ENCODE data around the gene UGCG.
A peak's percentile ranks its signal among the peaks of the same experiment; 100 is the strongest.
"Not testable (repeated sequence)": the region's sequence is repeated elsewhere in the genome, so short reads cannot be mapped to it uniquely, and the experiment has no call there.

Gene UGCG

DNA sequence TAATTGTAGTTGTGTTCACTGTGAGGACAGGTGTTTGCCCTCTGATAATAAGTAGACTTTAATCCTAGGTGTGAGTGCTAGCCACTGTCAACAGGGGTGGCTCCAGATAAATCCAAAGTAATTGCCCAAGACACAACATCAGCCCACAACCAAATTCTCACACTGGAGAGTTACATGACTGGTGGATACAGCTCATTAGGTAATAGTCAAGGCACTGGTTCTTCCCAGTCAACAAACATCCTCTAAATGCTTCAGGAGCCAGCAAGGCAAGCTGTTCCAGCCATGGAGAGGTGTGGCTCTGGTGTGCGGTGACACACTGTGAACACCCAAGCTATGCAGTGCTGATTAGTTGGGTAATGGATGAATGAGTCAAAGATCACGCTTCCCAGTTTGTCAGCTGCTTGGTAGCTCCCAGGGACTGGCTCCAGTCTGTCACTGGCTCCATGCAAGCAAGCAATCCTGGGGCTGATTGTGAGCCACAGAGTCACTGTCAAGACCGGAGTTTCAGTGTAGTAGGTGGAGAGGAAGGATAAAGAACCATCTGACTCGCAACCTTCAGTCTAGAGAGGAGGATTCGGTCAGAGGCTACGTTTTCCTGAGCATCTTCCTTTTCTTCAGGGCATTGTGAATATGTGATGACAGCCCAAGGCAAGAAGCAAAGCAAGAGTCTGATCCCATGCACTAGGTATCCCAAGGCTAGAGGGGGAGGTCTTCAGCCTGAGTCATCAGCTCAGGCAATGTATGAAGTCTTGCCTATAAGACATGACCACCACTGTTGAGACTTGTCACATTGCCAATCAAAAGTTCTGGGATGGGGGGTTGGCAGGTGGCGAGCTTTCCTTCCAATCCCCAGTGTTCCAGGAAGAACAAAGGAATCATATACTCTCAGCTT, 63.1 kb downstream of the UGCG start:
- H3K27ac Mint-ChIP-seq = no peak overlapping the region
- H3K4me1 Mint-ChIP-seq = peaks cover 26% of the 10 kb centered on the region
- no peaks in the 10 kb centered on the region for H3K36me3 Mint-ChIP-seq
- H3K9me3 Mint-ChIP-seq = no peaks in the 10 kb centered on the region
- H3K27me3 Mint-ChIP-seq = no peaks in the 10 kb centered on the region
- no peak overlapping the region for H3K4me3 Mint-ChIP-seq
- no peak for ATAC-seq (ENCODE audit: low read depth)
- DNase-seq (ENCODE audit: low spot score in 2 of 2) = no peak

DNA sequence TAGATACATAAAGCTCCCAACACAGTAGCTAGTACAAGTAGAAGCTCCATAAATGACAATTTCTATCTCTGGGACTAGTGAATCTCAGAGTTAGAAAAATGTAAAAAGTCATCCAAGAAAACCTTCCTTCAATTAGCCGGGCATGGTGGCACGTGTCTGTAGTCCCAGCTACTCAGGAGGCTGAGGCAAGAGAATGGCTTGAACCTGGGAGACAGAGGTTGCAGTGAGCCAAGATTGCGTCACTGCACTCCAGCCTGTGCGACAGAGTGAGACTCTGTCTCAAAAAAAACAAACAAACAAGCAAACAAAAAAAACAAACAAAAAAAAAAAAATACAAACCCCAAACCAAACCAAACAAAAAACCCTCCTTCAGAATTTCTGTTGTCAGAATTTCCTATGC, 63.9 kb downstream of the UGCG start:
- H3K4me3 Mint-ChIP-seq; H3K9me3 Mint-ChIP-seq; H3K27me3 Mint-ChIP-seq; H3K36me3 Mint-ChIP-seq; ATAC-seq (ENCODE audit: low read depth); H3K27ac Mint-ChIP-seq; DNase-seq (ENCODE audit: low spot score in 2 of 2): not testable (repeated sequence)
- peaks cover 30% of the 10 kb centered on the region for H3K4me1 Mint-ChIP-seq

GRCh38 chr9:111961009-111961408, 64.4 kb downstream of the UGCG start:
- no peaks in the 10 kb centered on the region for H3K36me3 Mint-ChIP-seq
- no peaks in the 10 kb centered on the region for H3K9me3 Mint-ChIP-seq
- no peaks in the 10 kb centered on the region for H3K27me3 Mint-ChIP-seq
- DNase-seq (ENCODE audit: low spot score in 2 of 2) (no peak), ATAC-seq (ENCODE audit: low read depth) (no peak)
- no peak overlapping the region for H3K4me3 Mint-ChIP-seq
- no peak overlapping the region for H3K27ac Mint-ChIP-seq
- peaks cover 27% of the 10 kb centered on the region for H3K4me1 Mint-ChIP-seq

- peak; percentile 69 for ATAC-seq (ENCODE audit: low read depth)
- no peak for DNase-seq (ENCODE audit: low spot score in 2 of 2)
These were observed 65.0 kb downstream of the UGCG start for GRCh38 chr9:111961575-111961974.

GRCh38 chr9:111962021-111962420, 65.4 kb downstream of the UGCG start:
- H3K36me3 Mint-ChIP-seq = no peaks in the 10 kb centered on the region

More at GRCh38 chr9:111961575-111961974, 65.0 kb downstream of the UGCG start:
- H3K27ac Mint-ChIP-seq = no peak overlapping the region
- H3K9me3 Mint-ChIP-seq = no peaks in the 10 kb centered on the region
- H3K4me1 Mint-ChIP-seq = peaks cover 24% of the 10 kb centered on the region
- H3K27me3 Mint-ChIP-seq = no peaks in the 10 kb centered on the region
- H3K36me3 Mint-ChIP-seq = no peaks in the 10 kb centered on the region
- no peak overlapping the region for H3K4me3 Mint-ChIP-seq

DNA sequence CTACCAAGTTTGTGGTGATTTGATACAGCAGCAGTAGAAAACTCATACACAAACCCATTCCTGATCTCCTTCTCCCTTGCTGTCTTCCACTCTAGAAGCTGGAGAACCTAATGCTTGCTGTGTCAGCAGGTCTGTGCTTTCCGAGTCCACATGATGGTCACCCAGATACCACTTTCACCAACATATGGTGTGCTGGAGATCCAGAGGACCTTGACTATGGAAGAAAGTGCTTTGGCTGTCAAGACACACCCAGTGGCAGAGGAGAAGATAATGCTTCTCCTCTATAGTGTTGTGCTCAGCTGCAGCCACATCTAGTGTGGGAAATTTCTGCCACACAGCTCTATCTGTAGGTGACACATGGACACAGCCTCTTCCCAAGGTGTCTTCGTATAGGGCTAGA, 67.4 kb downstream of the UGCG start:
- H3K9me3 Mint-ChIP-seq = no peaks in the 10 kb centered on the region
- H3K4me1 Mint-ChIP-seq = peaks cover 14% of the 10 kb centered on the region
- no peak overlapping the region for H3K27ac Mint-ChIP-seq
- no peak for ATAC-seq (ENCODE audit: low read depth)
- no peaks in the 10 kb centered on the region for H3K27me3 Mint-ChIP-seq
- no peak overlapping the region for H3K4me3 Mint-ChIP-seq
- no peaks in the 10 kb centered on the region for H3K36me3 Mint-ChIP-seq
- no peak for DNase-seq (ENCODE audit: low spot score in 2 of 2)

More at GRCh38 chr9:111962021-111962420, 65.4 kb downstream of the UGCG start:
- H3K4me1 Mint-ChIP-seq = peaks cover 24% of the 10 kb centered on the region
- DNase-seq (ENCODE audit: low spot score in 2 of 2) = no peak
- no peak overlapping the region for H3K27ac Mint-ChIP-seq
- H3K27me3 Mint-ChIP-seq = no peaks in the 10 kb centered on the region
- H3K9me3 Mint-ChIP-seq = no peaks in the 10 kb centered on the region
- no peak for ATAC-seq (ENCODE audit: low read depth)
- no peak overlapping the region for H3K4me3 Mint-ChIP-seq

- H3K4me1 Mint-ChIP-seq = peaks cover 11% of the 10 kb centered on the region
- ATAC-seq (ENCODE audit: low read depth) (no peak), DNase-seq (ENCODE audit: low spot score in 2 of 2) (no peak)
- no peaks in the 10 kb centered on the region for H3K36me3 Mint-ChIP-seq
- H3K9me3 Mint-ChIP-seq = no peaks in the 10 kb centered on the region
- H3K27me3 Mint-ChIP-seq = no peaks in the 10 kb centered on the region
- H3K27ac Mint-ChIP-seq = peak overlapping the region; percentile 10
- no peak overlapping the region for H3K4me3 Mint-ChIP-seq
These were observed 69.0 kb downstream of the UGCG start for GRCh38 chr9:111965566-111966019.

DNA sequence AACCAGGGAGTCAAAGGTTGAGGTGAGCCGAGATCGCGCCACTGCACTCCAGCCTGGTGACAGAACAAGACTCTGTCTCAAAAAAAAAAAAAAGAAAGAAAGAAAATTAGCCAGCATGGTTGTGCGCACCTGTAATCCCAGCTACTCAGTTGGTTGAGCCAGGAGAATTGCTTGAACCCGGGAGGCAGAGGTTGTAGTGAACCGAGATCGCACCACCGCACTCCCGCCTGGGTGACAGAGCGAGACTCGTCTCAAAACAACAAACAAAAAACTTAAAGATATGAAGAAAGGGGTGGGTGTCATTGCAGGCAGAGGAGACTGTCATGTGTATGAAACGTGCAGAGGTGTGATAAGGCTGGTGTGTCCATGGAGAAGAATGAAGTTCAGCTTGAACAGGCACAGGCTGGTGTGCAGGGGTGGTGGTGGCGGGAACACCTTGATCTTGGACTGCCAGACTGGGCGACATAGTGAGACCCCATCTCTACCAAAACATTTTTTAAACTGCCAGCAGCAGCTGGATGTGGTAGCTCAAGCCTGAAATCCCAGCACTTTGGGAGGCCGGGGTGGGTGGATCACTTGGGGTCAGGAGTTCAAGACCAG, 69.6 kb downstream of the UGCG start:
- no peaks in the 10 kb centered on the region for H3K36me3 Mint-ChIP-seq
- no peaks in the 10 kb centered on the region for H3K27me3 Mint-ChIP-seq
- H3K4me1 Mint-ChIP-seq = peaks cover 9% of the 10 kb centered on the region
- H3K27ac Mint-ChIP-seq = no peak overlapping the region
- no peaks in the 10 kb centered on the region for H3K9me3 Mint-ChIP-seq
- ATAC-seq (ENCODE audit: low read depth) = no peak
- DNase-seq (ENCODE audit: low spot score in 2 of 2) = no peak
- no peak overlapping the region for H3K4me3 Mint-ChIP-seq

DNA sequence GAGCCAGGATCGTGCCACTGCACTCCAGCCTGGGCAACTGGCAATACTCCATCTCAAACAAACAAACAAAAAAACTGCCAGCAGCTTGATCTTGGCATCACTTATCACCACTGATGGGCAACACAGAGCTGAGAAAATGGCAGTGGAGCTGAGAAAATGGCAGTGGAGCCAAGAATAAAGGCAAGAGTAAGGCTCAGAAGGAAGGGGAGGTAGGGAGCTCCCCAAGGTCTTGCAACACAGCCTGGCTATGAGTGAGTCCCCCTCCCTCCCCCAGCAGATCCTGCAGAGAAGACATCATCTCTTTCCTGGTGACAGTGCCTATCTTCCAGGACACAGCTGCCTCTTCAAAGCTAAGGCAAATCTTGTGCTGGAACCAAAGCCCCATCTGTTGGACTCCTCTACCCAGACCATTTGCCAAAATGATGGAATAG, 70.3 kb downstream of the UGCG start:
- Mint-ChIP-seq H3K27ac (no peak overlapping the region), H3K36me3 (no peaks in the 10 kb centered on the region), H3K9me3 (no peaks in the 10 kb centered on the region), H3K27me3 (no peaks in the 10 kb centered on the region), H3K4me3 (no peak overlapping the region), H3K4me1 (peaks cover 7% of the 10 kb centered on the region)
- ATAC-seq (ENCODE audit: low read depth) (no peak), DNase-seq (ENCODE audit: low spot score in 2 of 2) (no peak)

DNA sequence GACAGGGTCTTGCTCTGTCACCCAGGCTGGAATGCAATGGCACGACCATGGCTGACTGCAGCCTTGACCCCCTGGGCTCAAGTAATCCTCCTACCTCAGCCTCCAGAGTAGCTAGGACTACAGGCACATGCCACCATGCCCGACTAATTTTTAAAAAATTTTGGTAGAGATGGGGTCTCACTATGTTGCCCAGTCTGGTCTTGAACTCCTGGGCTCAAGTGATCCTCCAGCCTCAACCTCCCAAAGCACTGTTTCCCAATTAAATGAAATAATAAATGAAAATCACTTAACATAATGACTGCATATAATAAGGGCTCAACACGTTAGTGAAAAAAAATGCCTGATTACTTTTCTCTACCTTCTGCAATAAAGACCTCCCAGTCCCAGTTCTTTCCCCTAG, 71.0 kb downstream of the UGCG start:
- DNase-seq (ENCODE audit: low spot score in 2 of 2) (no peak), ATAC-seq (ENCODE audit: low read depth) (no peak)
- Mint-ChIP-seq H3K27me3 (no peaks in the 10 kb centered on the region), H3K36me3 (no peaks in the 10 kb centered on the region), H3K4me1 (peaks cover 7% of the 10 kb centered on the region), H3K9me3 (no peaks in the 10 kb centered on the region), H3K27ac (no peak overlapping the region), H3K4me3 (no peak overlapping the region)

DNA sequence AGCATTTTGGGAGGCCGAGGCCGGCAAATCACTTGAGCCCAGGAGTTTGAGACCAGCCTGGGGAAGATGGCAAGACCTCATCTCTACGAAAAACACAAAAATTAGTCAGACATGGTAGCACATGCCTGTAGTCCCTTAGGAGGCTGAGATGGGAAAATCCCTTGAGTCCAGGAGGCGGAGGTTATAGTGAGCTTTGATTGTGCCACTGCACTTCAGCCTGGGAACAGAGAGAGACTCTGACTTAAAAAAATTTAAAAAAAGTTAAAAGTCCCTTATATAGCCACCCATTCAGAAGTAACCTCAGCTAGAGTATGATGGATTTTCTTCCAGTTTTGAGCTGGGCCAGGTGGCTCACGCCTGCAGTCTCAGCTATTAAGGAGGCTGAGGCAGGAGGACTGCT, 72.4 kb downstream of the UGCG start:
- Mint-ChIP-seq H3K4me3 (no peak overlapping the region), H3K4me1 (peaks cover 7% of the 10 kb centered on the region), H3K9me3 (no peaks in the 10 kb centered on the region), H3K36me3 (no peaks in the 10 kb centered on the region), H3K27me3 (no peaks in the 10 kb centered on the region), H3K27ac (no peak overlapping the region)
- no peak for DNase-seq (ENCODE audit: low spot score in 2 of 2)
- no peak for ATAC-seq (ENCODE audit: low read depth)

DNA sequence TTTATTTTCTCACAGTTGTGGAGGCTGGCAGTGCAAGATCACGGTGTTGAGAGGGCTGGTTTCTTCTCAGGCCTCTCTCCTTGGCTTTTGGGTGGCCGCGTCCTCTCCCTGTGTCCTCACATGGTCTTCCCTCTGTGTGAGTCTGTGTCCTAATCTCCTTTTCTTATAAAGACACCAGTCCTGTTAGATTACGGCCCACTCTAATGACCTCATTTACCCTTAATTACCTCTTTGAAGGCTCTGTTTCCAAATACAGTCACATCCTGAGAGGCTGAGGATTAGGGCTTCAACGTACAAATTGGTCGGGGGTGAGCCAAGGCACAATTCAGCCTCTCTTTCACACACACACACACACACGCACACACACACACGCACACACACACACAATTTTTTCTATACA, 73.0 kb downstream of the UGCG start:
- Mint-ChIP-seq H3K4me1 (peaks cover 7% of the 10 kb centered on the region), H3K36me3 (no peaks in the 10 kb centered on the region), H3K27me3 (no peaks in the 10 kb centered on the region), H3K9me3 (no peaks in the 10 kb centered on the region), H3K27ac (no peak overlapping the region), H3K4me3 (no peak overlapping the region)
- DNase-seq (ENCODE audit: low spot score in 2 of 2) (no peak), ATAC-seq (ENCODE audit: low read depth) (no peak)

DNA sequence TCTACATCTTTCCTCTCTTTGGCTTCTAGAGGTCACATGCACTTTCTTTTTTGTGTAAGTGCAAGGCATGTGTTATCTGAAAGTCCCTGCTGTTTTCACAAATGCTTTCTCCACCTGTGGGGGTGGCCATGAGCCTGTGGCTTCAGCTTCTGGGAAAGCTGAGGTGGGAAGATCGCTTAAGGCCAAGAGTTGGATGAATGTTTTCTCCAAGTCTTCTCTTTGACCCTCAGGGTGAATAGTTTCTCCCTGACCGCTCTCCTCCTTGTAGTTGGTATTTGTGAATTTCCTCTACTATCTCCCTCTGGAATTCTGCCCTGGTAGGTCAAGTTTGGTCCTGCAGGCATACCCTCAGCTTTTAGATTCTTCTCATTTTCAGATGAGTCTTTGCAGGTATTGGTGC, 74.2 kb downstream of the UGCG start:
- Mint-ChIP-seq H3K27me3 (no peaks in the 10 kb centered on the region), H3K9me3 (no peaks in the 10 kb centered on the region), H3K27ac (no peak overlapping the region), H3K36me3 (no peaks in the 10 kb centered on the region), H3K4me3 (no peak overlapping the region), H3K4me1 (peaks cover 5% of the 10 kb centered on the region)
- DNase-seq (ENCODE audit: low spot score in 2 of 2) (no peak), ATAC-seq (ENCODE audit: low read depth) (no peak)

GRCh38 chr9:111974092-111974681, 77.6 kb downstream of the UGCG start:
- no peak overlapping the region for H3K27ac Mint-ChIP-seq
- H3K27me3 Mint-ChIP-seq = no peaks in the 10 kb centered on the region
- no peaks in the 10 kb centered on the region for H3K9me3 Mint-ChIP-seq
- DNase-seq (ENCODE audit: low spot score in 2 of 2) (no peak), ATAC-seq (ENCODE audit: low read depth) (no peak)
- H3K4me1 Mint-ChIP-seq = peaks cover 8% of the 10 kb centered on the region
- H3K4me3 Mint-ChIP-seq = no peak overlapping the region
- no peaks in the 10 kb centered on the region for H3K36me3 Mint-ChIP-seq

All from memory B cell (primary cell).